ENCODE measurements around the gene ABLIM3.

DNA sequence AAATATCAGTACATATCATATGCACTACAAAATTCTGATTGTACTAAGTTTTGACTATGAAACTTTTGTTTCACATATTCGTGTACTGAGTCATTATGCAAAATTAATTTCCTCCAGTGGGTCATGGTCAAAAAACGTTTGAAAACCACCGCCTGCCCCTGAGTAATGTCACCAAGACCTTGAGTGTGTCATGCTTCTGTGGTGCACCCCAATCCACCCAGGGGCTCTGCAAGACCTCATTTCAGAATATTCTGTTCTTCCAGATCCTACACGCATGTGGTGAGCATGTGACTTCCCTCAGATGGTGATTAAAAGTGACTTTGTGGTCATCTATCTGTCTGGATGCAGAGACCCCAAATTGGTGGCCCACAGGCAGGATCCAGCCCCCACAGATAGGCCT lies 31.0 kb downstream of the ABLIM3 start:
- TF ChIP-seq SNAI2 (CRISPR knock-in tag; IDR thresholded peaks at IDR 0.05) (no peak), ZFP3 (CRISPR knock-in tag; IDR thresholded peaks at IDR 0.05) (no peak), TOX (CRISPR knock-in tag; IDR thresholded peaks at IDR 0.05; ENCODE audit: borderline replicate concordance) (no peak), PATZ1 (CRISPR knock-in tag; IDR thresholded peaks at IDR 0.05; ENCODE audit: borderline replicate concordance) (no peak)

Measured in SK-N-SH treated with all-trans-retinoic acid at 6 μM for 48 hours (cell line).